Urothelium cell line (cell line): ENCODE results near the gene MDGA2.
"Not testable (repeated sequence)": the region's sequence is repeated elsewhere in the genome, so short reads cannot be mapped to it uniquely, and the experiment has no call there.

ENCODE experiments used
- DNase-seq: peaks from one replicate; pipeline ENCODE4 v3.0.0; 2011; ENCODE audit warnings: low spot score, mixed read lengths
- FAIRE-seq: peaks from 2 replicates; lab custom pipeline; 2011; peaks lifted over from hg19 to GRCh38; lab: Jason Lieb, UNC

Gene MDGA2

DNA sequence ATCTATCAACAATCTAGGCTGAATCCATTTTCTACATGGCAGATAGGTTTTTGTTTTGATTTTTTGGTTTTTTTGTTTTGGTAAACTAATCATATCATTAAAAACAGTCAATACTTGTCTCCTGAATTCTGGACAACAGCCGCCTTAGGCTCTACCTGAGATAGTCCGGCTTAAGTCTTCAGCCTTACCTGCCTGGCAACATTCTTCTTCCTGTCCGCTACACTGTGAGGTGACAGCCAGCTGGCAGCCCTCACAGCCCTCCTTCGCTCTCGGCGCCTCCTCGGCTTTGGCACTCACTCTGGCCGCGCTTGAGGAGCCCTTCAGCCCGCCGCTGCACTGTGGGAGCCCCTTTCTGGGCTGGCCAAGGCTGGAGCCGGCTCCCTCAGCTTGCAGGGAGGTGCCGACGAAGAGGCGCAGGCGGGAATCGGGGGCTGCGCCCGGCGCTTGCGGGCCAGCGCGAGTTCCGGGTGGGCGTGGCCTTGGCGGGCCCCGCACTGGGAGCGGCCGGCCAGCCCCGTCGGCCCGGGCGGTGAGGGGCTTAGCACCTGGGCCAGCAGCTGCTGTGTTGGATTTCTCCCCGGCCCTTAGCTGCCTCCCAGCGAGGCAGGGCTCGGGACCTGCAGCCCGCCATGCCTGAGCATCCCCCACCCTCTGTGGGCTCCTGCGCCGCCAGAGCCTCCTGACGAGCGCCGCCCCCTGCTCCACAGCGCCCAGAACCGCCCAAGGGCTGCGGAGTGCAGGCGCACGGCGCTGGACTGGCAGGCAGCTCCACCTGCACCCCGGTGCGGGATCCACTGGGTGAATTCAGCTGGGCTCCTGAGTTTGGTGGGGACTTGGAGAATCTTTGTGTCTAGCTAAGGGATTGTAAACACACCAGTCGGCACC lies 49.0 kb downstream of the MDGA2 start:
- peak; percentile 83 for FAIRE-seq
- peak; percentile 80 for DNase-seq

GRCh38 chr14:47624126-47624525 lies 51.3 kb downstream of the MDGA2 start:
- not testable (repeated sequence) for DNase-seq
- FAIRE-seq = peak; percentile 27

DNA sequence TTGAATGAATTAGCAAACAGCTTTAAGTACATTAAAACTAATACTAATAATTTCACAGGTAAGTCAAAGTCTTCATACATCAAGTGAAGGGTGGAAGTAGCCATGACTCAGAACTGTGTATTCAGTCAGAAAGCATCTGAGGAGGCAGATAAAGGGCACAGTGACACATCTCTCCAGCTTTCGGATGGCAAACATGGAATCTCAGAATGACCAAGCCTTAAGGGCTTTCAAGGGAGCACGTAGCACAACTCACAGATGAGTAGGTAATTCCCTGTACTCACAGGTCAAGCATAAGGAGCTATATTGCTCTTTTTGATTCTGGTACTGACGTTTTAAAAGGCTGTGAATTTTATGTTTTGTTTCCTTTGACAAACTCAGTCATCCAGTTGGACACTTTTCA lies 56.0 kb downstream of the MDGA2 start:
- FAIRE-seq = peak; percentile 62
- DNase-seq = peak; percentile 31

DNA sequence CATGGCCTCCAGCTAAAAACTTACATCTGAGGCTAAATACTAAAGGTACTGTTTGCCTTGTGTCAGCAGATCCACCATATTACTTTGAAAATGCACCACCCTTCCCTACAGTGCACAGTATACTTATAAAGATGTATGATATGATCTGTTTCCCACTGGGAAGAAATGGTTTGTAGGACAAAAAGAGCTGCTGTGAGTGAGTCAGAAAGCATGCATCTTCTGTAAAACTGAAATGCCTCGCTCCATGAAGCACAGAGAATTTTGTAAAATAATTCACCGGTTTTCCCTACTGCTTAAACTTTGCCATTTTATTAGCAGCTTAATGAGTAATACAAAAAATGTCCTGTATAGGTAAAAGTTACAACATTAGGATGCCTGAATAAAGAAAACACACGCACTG lies 68.8 kb downstream of the MDGA2 start:
- DNase-seq = no peak
- no peak for FAIRE-seq

DNA sequence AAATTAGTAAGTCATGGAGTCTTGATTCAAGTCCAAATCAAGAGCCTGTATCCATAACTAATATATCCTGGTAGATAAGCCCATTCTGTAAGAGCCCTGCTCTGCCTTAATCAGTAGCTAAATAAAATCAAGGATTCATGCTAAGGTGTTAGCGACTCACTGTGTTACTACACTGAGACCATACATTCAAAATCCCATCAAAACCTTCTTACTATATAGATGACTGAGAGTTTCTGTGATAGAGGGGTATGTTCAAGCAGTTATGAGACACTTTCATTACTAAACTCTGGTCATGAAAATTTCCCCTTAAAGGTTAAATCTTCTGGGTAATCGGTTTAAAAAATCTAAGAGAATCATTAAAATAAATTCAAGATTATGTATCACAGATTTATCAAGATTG lies 78.5 kb downstream of the MDGA2 start:
- DNase-seq (no peak), FAIRE-seq (no peak)

GRCh38 chr14:47596232-47596631 lies 79.2 kb downstream of the MDGA2 start:
- DNase-seq (no peak), FAIRE-seq (no peak)

GRCh38 chr14:47595552-47595951 lies 79.9 kb downstream of the MDGA2 start:
- FAIRE-seq = no peak

DNA sequence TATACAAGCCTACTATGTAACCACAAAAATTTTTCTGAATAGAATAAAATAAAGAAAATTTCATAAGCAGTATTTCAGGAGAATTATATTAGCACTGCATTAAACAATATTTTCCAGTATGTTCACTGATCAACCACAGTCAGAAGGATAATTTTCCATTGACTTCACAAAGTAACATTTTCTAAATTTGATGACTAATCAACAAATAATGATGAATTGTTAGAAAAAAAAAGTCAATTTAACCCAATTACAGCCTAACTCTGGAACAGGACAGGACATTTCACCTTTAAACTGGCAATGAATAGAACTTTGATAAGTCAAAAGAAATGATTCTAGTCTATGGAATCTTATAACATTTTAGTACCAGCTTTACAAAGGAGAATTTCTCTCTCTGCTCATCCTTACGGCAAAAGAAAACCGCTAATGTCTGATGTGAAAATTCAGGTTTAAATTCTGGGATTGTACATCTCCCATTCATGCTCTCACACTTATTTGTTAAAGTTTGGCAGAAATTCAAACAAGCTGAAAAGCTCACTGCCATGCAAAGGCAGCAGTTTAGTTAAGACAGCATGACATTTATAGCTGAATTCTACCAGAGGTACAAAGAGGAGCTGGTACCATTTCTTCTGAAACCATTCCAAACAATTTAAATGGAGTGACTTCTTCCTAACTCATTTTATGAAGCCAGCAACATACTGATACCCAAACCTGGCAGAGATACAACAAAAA lies 84.5 kb downstream of the MDGA2 start:
- no peak for DNase-seq
- FAIRE-seq = no peak

More at GRCh38 chr14:47595552-47595951, 79.9 kb downstream of the MDGA2 start:
- no peak for DNase-seq

DNA sequence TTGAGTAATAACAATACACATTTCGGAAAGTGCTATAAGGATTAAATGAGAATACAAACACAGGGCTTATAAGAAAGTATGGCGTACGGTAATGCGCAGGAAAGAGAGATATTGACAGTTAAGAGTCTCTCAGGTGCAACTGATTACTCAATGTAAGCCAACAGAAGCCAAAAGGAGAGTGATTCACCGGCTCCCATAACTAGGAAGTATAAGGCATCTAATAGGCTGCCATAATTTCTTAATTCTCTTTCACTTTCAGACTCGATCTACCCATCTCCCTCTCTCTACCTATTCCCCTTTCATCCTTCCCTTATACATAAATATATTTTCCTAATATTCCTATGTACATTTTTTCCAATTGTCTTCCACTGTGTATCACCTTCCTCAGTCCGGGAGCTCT lies 90.0 kb downstream of the MDGA2 start:
- FAIRE-seq = no peak
- no peak for DNase-seq

- DNase-seq (no peak), FAIRE-seq (peak; percentile 40)
Observed at GRCh38 chr14:47567273-47567672, 108.1 kb downstream of the MDGA2 start.

- FAIRE-seq (no peak), DNase-seq (no peak)
Observed at GRCh38 chr14:47557894-47558293, 117.5 kb downstream of the MDGA2 start.

GRCh38 chr14:47555333-47555732 lies 120.1 kb downstream of the MDGA2 start:
- FAIRE-seq = no peak

GRCh38 chr14:47549886-47550285 lies 125.5 kb downstream of the MDGA2 start:
- no peak for FAIRE-seq
- DNase-seq = no peak

More at GRCh38 chr14:47555333-47555732, 120.1 kb downstream of the MDGA2 start:
- DNase-seq = no peak

DNA sequence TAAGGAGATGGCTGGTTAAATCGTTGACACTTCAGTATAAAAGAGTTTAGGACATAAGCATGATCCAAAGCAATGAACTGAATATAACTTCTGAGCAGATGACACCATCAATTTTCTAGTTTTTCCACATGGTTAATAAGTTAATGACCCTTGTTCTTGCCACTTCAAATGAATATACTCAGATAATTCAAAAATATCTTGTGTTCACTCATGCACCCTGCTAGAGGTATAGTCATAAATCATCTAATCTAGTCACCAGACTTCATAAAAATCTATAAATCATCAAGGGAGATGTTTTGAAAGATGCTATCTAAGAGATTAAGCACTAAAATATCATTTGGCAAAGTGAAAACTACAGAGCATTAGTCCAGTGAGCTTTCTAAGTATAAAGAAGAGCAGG lies 131.9 kb downstream of the MDGA2 start:
- FAIRE-seq (no peak), DNase-seq (no peak)

- FAIRE-seq = peak; percentile 42
- peak; percentile 40 for DNase-seq
Observed at GRCh38 chr14:47541662-47542061, 133.7 kb downstream of the MDGA2 start.

- peak; percentile 34 for DNase-seq
- peak; percentile 30 for FAIRE-seq
Observed at GRCh38 chr14:47539031-47539461, 136.4 kb downstream of the MDGA2 start.

GRCh38 chr14:47536341-47536740 lies 139.1 kb downstream of the MDGA2 start:
- no peak for DNase-seq
- no peak for FAIRE-seq

DNA sequence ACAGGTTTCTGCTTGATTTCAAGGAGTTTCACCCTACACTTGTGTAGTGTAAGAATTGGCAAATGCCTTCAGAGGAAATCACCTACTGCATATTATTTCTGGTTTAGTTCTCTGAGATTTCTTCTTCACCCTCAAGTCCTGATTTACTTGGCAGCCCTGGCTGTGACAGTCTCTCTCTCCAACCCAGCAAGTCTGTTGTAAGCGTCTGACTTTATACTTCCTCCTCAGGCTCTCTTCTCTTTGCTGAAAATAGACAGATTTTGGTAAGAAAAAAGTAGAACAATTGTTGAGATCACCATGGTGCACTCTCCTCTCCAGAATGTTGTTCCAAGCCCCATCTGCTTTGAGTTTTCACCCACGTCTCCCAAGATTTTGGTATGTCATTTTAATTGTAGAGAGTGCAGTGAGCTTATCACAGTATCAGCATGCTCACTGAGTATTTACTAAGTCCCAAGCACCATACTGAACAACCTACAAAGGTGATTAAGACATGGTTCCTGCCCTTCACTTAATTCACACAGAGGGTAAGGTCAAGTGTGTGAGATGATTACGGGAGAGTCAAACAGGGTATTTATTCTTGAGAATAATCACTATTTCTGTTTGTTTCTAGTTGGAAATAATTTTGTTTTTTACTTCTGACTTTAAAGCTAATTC lies 148.7 kb downstream of the MDGA2 start:
- peak; percentile 74 for FAIRE-seq

GRCh38 chr14:47524524-47524923 lies 150.9 kb downstream of the MDGA2 start:
- DNase-seq (no peak), FAIRE-seq (peak; percentile 67)

More for the DNA sequence above, 148.7 kb downstream of the MDGA2 start:
- DNase-seq = no peak

DNA sequence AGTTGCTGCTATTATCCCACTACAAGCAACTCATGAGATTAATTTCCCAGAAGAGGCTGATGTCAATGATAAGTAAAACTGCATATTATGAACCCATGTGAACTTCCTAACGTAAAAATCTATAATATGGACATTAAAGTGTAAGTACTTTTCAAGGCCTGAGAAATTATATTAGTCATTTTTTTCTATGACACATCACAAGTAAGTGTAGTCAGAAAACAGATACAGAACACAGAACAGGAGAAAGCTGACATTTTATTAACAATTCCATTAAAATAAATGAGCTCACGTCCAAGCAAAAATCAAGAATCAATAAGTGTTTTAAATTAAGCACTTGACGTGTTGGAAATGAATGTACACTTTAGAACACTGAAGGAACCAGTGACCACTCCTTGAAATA lies 155.0 kb downstream of the MDGA2 start:
- FAIRE-seq (no peak), DNase-seq (no peak)

- DNase-seq (no peak), FAIRE-seq (no peak)
Observed at GRCh38 chr14:47511829-47512228, 163.6 kb downstream of the MDGA2 start.
